HG02588 (cell line): ENCODE results near the gene ATP6V1C2.
A peak's percentile ranks its signal among the peaks of the same experiment; 100 is the strongest.
"Not testable (repeated sequence)": the region's sequence is repeated elsewhere in the genome, so short reads cannot be mapped to it uniquely, and the experiment has no call there.

Source experiments
- ATAC-seq: cut with Tn5 transposase; IDR thresholded peaks from one replicate; pipeline ENCODE4 v1.9.1; 2021; ENCODE audit warnings: mild to moderate bottlenecking, moderate library complexity; ENCODE audit not compliant: unreplicated experiment

Gene ATP6V1C2

GRCh38 chr2:10812362-10813162, 91.1 kb downstream of the ATP6V1C2 start, which contains the start of gene PDIA6:
Gene PDIA6 (minus strand): TSS chr2:10812785. CDS start chr2:10812696, 89 bp downstream.
- peak; percentile 89 for ATAC-seq

GRCh38 chr2:10813163-10814138, 92.0 kb downstream of the ATP6V1C2 start:
- not testable (repeated sequence) for ATAC-seq

DNA sequence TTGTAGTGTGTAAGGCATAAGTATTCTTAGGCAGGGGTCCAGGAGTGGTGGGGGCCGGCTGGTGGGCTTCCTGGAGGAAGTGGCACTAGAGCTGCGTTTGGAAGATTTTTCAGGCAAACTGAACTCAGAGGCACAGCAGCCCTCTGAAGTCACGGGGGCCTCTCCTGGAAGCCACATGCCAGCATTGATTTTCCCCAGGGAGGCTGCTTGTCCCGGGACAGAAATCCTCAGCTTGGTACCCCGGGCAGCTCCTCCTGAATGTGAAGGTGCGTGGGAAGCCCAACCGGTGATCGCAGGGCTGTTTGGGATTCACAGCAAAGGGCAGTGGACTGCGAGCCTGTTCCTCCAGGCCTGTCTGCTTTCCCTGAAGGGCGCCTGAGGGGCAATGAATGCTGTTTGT, 92.7 kb downstream of the ATP6V1C2 start:
- ATAC-seq: no peak

DNA sequence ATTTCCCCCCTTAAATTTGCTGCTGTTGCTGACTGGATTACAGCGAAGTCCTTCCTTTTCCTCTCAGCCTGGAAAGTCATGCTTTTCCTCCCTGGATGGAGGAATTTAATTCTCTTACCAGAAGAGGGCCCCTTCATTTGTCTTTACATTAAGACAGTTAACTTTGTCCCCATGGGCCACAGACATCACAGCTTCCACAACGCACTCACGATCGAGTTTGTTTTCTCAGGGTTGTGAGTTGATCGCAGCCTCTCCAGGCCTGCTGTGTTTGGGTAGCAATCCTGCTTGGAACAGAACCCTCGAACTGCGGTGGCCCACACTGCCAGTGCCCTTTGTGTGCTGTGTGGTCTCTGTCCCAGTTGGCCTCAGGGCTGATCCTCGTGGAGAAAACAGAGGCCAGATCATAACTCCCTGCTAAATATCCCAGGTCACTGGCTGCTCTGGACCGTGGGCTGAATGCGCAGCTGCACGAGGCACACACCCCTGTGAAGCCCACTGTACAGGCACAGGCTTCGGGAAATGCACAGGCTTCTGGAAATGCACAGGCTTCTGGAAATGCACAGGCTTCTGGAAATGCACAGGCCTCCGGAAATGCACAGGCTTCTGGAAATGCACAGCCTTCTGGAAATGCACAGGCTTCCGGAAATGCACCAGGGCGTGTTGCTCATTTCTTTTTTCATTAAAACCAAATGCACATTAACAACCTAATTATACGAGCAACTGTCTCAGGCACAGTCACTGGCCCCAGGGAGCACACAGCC, 93.3 kb downstream of the ATP6V1C2 start:
- no peak for ATAC-seq

DNA sequence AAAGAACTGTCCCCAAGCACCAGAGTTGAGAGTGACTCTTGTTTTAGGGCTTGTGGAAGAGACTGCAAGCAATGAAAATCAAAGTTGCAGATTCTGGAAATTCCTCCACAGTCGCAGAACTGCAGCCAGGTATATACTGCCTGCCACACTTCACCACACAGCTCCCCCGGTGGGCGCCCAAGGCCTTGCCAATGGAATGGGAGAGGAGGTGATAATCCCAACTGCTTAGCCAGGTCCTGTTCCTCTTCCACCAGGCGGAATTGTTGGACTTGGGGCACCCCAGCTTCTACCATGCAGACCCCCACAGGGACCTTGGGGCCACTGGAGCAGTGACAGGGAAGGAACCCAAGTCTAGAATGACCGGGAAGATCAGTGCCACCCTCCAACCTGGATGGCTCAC, 96.0 kb downstream of the ATP6V1C2 start:
- no peak for ATAC-seq

- not testable (repeated sequence) for ATAC-seq
Measured at GRCh38 chr2:10818305-10818704, 96.9 kb downstream of the ATP6V1C2 start.

GRCh38 chr2:10818984-10819383, 97.6 kb downstream of the ATP6V1C2 start:
- ATAC-seq: no peak

DNA sequence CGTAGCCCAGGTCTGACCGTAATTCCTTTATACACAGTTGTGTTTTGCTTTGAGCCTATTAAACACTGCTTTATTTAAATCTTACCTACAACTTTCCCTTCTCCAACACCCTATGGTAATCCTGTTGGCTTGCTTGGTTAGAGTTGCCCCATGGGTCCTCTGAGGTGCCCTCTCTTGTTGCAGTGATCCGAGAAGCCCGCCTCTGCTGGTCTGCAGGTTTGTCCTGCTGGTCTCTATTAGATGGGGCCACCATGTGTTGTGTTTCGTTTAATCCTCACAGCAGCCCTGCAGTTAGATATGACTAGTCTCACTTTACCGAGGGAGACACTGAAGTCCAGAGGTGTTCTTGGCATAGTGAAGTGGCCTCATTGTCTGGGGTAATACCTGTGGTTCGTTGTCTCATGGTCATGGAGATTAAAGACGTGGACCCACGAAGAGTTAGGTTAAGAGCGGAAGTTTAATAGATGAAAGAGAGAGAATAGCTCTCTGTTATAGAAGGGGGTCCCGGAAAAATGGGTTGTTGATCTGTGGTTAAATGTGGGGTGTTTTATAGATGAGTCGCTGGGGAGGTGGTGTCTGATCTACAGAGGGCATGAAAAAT, 98.4 kb downstream of the ATP6V1C2 start:
- ATAC-seq: no peak

DNA sequence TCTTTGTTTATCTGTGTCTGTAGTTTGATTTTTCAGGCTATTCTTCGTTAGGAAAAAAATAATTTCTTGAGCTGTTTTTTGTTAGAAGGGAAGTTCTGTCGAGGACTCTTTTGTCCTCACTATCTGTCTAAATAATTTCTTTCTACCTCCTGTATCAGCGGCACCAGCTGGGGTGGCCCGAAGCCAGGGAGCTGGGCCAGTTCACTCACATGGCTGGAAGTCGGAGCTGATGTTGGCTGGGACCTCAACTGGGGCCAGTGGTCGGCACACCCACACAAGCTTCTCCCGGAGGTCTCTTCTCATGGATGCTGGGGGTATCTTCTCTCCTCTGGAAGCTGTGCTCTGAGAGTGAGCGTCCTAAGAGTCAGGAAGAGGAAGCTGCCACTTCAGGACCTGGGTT, 99.1 kb downstream of the ATP6V1C2 start:
- ATAC-seq: no peak

DNA sequence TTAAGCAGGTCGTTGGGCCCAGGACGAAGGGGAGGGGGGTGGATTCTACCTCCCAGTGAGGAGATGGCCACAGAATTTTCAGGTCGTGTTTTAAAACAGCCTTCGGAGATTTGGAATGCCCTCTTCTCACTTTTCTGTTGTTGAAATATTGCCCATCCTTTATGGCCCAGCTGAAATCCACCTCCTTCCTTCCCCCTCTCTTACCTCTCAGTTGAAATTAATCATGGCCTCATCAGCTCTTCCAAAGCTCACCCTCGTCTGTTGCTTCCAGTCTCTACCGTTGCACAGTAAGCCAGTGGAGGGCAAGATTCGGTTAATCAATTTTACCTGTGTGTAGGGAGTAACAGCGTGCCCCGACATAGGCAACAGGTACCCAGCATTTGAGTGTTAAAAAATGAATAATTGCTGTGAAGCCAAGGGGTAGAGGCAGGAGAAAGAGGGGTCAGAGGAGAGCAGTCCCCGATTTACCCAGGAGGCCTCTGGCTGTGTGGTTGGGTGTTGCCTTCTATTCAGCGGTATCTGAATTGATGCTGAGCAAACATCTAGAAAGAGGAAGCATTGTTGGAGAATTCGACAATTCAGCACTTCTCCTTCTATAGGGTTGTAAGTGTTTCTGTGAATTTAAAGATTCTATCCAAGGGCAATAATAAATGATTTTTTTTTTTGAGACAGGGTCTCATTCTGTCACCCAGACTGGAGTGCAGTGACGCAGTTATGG, 99.7 kb downstream of the ATP6V1C2 start:
- no peak for ATAC-seq

- ATAC-seq: no peak
Measured at GRCh38 chr2:10824191-10824590, 102.8 kb downstream of the ATP6V1C2 start.

GRCh38 chr2:10826026-10826425, 104.6 kb downstream of the ATP6V1C2 start:
- ATAC-seq: no peak

DNA sequence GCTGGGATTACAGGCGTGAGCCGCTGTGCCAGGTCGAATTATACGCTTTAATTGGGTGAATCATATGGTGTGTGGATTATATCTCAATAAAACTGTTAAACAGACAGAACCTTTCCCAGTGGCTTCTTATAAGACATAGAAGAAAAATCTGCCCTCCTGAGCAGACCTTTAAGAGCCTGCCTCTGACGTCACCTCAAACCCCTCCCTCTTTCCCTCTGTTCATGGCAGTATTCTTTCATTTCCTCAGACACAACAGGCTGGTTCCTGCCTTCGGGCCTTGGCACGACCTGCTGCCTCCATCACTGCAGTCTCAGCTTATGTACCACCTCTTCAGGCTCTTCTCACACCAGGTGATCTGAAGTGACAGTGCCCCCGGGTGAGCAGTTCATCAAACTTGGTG, 105.2 kb downstream of the ATP6V1C2 start:
- ATAC-seq: no peak

- ATAC-seq: no peak
Measured at GRCh38 chr2:10828346-10828745, 106.9 kb downstream of the ATP6V1C2 start.

DNA sequence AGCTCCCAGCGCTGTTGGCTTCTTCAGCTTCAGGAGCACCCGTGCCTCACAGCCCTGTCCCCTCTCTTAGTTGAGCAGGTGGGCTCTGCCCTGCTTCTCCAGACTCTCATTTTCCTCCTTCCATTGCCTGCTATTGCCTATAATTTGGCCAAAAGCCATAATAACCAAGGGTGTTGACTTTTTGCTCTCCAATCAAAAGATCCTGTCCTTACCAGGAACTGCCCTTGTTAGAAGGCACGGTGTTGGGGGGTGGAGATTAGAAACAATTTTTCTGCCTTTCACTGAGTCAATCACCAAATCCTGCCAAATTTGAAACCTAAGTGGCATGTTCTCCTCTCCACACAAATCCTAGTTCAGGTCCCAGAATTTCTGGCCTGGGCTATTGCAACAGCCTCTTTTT, 107.9 kb downstream of the ATP6V1C2 start:
- no peak for ATAC-seq

DNA sequence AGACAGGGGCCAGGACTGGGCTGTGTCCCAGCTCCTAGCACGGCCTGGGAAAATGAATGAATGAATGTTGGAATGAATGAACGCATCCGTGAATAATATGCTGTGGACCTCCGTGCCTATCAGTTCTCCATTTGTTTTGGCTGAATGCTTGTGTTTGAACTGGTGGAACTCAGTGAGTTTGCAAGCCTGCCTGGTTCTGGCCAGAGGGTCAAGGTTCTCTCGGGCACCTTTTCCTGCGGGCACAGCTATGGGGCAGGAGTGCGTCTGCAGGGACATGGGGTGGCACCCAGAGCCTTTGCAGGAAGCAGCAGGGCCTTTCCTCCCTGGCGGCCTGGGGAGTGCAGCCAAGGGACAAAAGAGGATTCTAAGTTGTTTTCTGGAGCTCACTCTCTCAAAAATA, 108.8 kb downstream of the ATP6V1C2 start:
- ATAC-seq: no peak

- ATAC-seq: no peak
Measured at GRCh38 chr2:10830641-10831399, 109.4 kb downstream of the ATP6V1C2 start.

GRCh38 chr2:10831400-10831985, 110.1 kb downstream of the ATP6V1C2 start:
- no peak for ATAC-seq
